Right atrium auricular region (tissue), 2 donors: ENCODE data around the gene NDUFB2. TPM values are rescaled to one million over a fixed set of nuclear protein-coding genes. Genes with fewer than 3 reads are reported as not detected.
"Not testable (repeated sequence)": the region's sequence is repeated elsewhere in the genome, so short reads cannot be mapped to it uniquely, and the experiment has no call there.

ENCODE experiments used
- DNase-seq: peaks from one replicate; pipeline ENCODE4 v3.0.0-alpha.2; 2019; ENCODE audit warnings: low spot score
- H3K27ac ChIP-seq, 2 donors: fragments of 200-600 bp; sonication (generic); 1 replicate in 1 of 2; 2 replicates in 1 of 2; pipeline ENCODE4 v1.5.1; 2016 to 2019
- H3K27me3 ChIP-seq, 2 donors: fragments of 200-600 bp; sonication (generic); one replicate each; pipeline versions ENCODE4 v1.5.1 to v1.6.0; 2017 to 2019
- H3K36me3 ChIP-seq: fragments of 200-600 bp; sonication (generic); one replicate; pipeline ENCODE4 v1.5.1; 2016
- H3K4me1 ChIP-seq, 2 donors: fragments of 200-600 bp; sonication (generic); one replicate each; pipeline versions ENCODE4 v1.5.1 to v1.6.0; 2017 to 2019
- H3K4me3 ChIP-seq, 2 donors: fragments of 200-600 bp; sonication (generic); 1 replicate in 1 of 2; 2 replicates in 1 of 2; pipeline ENCODE4 v1.5.1; 2017 to 2019; ENCODE audit warnings: mild to moderate bottlenecking in 1 of 2, moderate library complexity in 1 of 2
- H3K9me3 ChIP-seq, 2 donors: fragments of 200-600 bp; sonication (generic); one replicate each; pipeline ENCODE4 v1.5.1; 2019
- total RNA-seq, 2 donors: library from RNA; depleted of rRNA; stranded (reverse); fragments of >200 nt; gene quantifications; one replicate each; pipeline ENCODE4 v1.1.0, GENCODE V29; 2016
- TF ChIP-seq, protein P1 (sequence below), 2 donors: fragments of 200-600 bp; sonication (generic); IDR thresholded peaks; one replicate each; pipeline ENCODE4 v1.5.1; 2019; ENCODE audit warnings: antibody characterized with exemption in 2 of 2

NDUFB2 gene
- total RNA-seq, 2 donors from 2014 or later = 397 to 767 TPM

DNA sequence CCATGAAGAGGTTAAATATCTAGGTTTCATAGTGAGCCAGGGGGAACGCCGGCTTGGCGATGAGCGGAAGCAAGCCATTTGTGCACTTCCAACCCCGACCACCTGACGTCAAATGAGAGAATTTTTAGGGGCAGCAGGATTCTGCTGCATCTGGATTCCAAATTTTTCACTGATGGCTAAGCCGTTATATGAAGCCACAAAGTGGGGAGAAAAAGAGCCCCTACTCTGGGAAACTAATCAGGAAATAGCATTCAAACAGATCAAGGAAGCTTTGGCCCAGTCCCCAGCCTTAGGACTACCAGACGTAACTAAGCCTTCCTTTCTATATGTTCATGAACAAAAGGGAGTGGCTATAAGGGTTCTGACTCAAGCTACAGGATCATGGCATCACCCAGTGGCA, 36.7 kb upstream of the NDUFB2 start:
- TF ChIP-seq, protein P1, sequence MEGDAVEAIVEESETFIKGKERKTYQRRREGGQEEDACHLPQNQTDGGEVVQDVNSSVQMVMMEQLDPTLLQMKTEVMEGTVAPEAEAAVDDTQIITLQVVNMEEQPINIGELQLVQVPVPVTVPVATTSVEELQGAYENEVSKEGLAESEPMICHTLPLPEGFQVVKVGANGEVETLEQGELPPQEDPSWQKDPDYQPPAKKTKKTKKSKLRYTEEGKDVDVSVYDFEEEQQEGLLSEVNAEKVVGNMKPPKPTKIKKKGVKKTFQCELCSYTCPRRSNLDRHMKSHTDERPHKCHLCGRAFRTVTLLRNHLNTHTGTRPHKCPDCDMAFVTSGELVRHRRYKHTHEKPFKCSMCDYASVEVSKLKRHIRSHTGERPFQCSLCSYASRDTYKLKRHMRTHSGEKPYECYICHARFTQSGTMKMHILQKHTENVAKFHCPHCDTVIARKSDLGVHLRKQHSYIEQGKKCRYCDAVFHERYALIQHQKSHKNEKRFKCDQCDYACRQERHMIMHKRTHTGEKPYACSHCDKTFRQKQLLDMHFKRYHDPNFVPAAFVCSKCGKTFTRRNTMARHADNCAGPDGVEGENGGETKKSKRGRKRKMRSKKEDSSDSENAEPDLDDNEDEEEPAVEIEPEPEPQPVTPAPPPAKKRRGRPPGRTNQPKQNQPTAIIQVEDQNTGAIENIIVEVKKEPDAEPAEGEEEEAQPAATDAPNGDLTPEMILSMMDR (IDR thresholded peaks at IDR 0.05) = no peak
- Histone ChIP-seq H3K36me3 (no peaks in the 10 kb centered on the region), H3K4me3 (no peak overlapping the region), H3K27me3 (no peaks in the 10 kb centered on the region), H3K27ac (no peak overlapping the region), H3K9me3 (no peaks in the 10 kb centered on the region), H3K4me1 (peaks cover 0 to 17% of the 10 kb centered on the region in 2 donors)
- DNase-seq = no peak

- peaks cover 0 to 13% of the 10 kb centered on the region in 2 donors for H3K4me1 ChIP-seq
- H3K4me3 ChIP-seq = no peak overlapping the region
- no peak for DNase-seq
- H3K27ac ChIP-seq = no peak overlapping the region
- no peaks in the 10 kb centered on the region for H3K9me3 ChIP-seq
- TF ChIP-seq, protein P1 (IDR thresholded peaks at IDR 0.05) = no peak
- no peaks in the 10 kb centered on the region for H3K36me3 ChIP-seq
- no peaks in the 10 kb centered on the region for H3K27me3 ChIP-seq
Observed at GRCh38 chr7:140661124-140661523, 35.4 kb upstream of the NDUFB2 start.

DNA sequence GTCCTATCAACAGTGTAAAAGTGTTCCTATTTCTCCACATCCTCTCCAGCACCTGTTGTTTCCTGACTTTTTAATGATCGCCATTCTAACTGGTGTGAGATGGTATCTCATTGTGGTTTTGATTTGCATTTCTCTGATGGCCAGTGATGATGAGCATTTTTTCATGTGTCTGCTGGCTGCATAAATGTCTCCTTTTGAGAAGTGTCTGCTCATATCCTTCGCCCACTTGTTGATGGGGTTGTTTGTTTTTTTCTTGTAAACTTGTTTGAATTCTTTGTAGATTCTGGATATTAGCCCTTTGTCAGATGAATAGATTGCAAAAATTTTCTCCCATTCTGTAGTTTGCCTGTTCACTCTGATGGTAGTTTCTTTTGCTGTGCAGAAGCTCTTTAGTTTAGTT, 33.6 kb upstream of the NDUFB2 start:
- H3K4me1 ChIP-seq, H3K36me3 ChIP-seq, H3K4me3 ChIP-seq, DNase-seq, H3K27me3 ChIP-seq, H3K9me3 ChIP-seq, H3K27ac ChIP-seq: not testable (repeated sequence)

GRCh38 chr7:140667476-140667875, 29.0 kb upstream of the NDUFB2 start:
- TF ChIP-seq, protein P1 (IDR thresholded peaks at IDR 0.05) = no peak
- Histone ChIP-seq H3K9me3 (no peaks in the 10 kb centered on the region), H3K4me1 (peaks cover 0 to 7% of the 10 kb centered on the region in 2 donors), H3K27ac (no peak overlapping the region), H3K27me3 (no peaks in the 10 kb centered on the region), H3K36me3 (no peaks in the 10 kb centered on the region), H3K4me3 (no peak overlapping the region)
- DNase-seq = no peak

DNA sequence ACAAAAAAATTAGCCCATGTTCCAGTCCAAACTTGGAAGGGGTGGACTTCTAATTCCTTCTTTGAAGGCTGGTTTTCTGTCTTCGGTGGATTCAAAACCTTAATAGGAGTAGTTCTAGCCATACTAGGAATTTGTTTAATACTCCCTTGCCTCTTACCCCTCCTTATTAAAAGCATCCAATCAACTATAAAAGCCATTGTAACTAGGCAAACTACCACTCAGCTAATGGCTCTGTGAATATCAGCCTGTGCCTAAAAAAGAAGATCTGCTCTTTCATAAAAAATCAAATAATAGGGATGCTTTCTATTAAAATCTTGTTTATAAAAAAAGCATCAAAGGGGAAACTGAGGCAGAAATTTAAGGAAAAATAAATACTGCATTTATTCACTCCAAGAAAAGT, 27.9 kb upstream of the NDUFB2 start:
- H3K27me3 ChIP-seq = no peaks in the 10 kb centered on the region
- no peak for DNase-seq
- H3K4me3 ChIP-seq = no peak overlapping the region
- H3K4me1 ChIP-seq = peaks cover 0 to 10% of the 10 kb centered on the region in 2 donors
- H3K36me3 ChIP-seq = no peaks in the 10 kb centered on the region
- H3K9me3 ChIP-seq = no peaks in the 10 kb centered on the region
- TF ChIP-seq, protein P1 (IDR thresholded peaks at IDR 0.05) = no peak
- H3K27ac ChIP-seq = no peak overlapping the region

DNA sequence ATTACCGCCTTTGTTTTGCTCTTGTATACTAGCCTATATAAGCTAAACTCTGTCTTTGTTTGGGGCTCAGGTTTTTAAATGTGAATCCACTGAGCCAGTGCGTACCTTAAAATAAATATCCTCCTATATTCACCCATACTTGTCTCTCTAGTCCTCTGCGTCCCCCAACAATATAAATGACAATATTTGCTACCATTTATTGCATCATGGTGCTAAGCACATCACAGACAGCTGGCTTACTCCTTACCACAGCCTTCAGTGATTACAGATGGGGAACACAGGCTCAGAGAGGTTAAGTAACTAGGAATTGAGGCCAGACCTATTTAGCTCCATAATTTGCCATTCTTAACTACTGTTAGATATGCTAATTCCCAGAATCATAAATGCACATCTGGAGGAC, 27.2 kb upstream of the NDUFB2 start:
- Histone ChIP-seq H3K4me1 (peaks cover 0 to 17% of the 10 kb centered on the region in 2 donors), H3K27me3 (no peaks in the 10 kb centered on the region), H3K9me3 (no peaks in the 10 kb centered on the region), H3K4me3 (no peak overlapping the region), H3K27ac (no peak overlapping the region), H3K36me3 (no peaks in the 10 kb centered on the region)
- no peak for DNase-seq
- TF ChIP-seq, protein P1 (IDR thresholded peaks at IDR 0.05) = no peak

DNA sequence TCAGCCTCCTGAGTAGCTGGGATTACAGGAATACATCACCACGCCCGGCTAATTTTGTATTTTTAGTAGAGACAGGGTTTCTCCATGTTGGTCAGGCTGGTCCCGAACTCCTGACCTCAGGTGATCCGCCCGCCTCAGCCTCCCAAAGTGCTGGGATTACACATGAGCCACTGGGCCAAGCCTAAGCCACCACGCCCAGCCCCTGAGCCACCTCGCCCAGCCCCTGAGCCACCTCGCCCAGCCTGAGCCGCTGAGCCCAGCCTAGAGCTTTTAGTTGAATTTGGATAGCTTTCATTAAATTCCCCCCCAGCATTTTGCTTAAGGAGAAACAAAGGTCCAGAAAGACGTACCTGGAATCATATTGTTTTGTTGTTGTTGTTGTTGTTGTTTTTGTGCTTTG, 26.6 kb upstream of the NDUFB2 start:
- H3K27ac ChIP-seq, H3K27me3 ChIP-seq, H3K4me3 ChIP-seq, H3K9me3 ChIP-seq, DNase-seq, H3K36me3 ChIP-seq: not testable (repeated sequence)
- peaks cover 0 to 23% of the 10 kb centered on the region in 2 donors for H3K4me1 ChIP-seq
